ENCODE results near the gene CELF2.

Gene CELF2

GRCh38 chr10:11298116-11298515 is 280.4 kb downstream of the CELF2 start:
- in situ Hi-C loops (cut with MboI; ENCODE audit: low pct_unique_long_range_greater_than_20kb, low sequenced_read_pairs, unreplicated experiment) = no loop called here
- TF ChIP-seq, protein P1, sequence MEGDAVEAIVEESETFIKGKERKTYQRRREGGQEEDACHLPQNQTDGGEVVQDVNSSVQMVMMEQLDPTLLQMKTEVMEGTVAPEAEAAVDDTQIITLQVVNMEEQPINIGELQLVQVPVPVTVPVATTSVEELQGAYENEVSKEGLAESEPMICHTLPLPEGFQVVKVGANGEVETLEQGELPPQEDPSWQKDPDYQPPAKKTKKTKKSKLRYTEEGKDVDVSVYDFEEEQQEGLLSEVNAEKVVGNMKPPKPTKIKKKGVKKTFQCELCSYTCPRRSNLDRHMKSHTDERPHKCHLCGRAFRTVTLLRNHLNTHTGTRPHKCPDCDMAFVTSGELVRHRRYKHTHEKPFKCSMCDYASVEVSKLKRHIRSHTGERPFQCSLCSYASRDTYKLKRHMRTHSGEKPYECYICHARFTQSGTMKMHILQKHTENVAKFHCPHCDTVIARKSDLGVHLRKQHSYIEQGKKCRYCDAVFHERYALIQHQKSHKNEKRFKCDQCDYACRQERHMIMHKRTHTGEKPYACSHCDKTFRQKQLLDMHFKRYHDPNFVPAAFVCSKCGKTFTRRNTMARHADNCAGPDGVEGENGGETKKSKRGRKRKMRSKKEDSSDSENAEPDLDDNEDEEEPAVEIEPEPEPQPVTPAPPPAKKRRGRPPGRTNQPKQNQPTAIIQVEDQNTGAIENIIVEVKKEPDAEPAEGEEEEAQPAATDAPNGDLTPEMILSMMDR (IDR thresholded peaks at IDR 0.05; ENCODE audit: extremely low read depth, insufficient read depth, missing control alignments) = no peak
- DNase-seq (ENCODE audit: low spot score) = no peak

DNA sequence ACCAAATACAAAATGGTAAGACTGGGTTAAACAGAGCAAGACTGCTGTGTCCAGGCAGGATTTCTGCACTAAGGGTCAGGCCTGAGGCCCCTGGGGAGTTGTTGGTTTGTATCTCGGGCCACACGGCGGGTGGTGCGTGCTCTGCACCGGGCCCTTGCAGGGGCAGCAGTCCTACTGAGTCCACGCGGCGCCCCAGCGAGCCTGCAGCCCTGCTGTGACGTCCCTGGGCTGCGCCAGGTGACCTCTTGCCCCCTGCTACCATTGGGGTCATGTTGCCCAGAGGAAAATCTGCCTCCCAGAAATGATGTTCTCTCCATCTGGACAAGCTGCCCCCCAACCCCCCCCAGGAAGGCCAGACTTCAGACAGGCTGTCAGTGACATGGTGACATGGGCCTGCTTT is 281.5 kb downstream of the CELF2 start:
- TF ChIP-seq, protein P1 (IDR thresholded peaks at IDR 0.05; ENCODE audit: extremely low read depth, insufficient read depth, missing control alignments) = no peak
- in situ Hi-C loops (cut with MboI; ENCODE audit: low pct_unique_long_range_greater_than_20kb, low sequenced_read_pairs, unreplicated experiment) = no loop called here
- no peak for DNase-seq (ENCODE audit: low spot score)

- in situ Hi-C loops (cut with MboI; ENCODE audit: low pct_unique_long_range_greater_than_20kb, low sequenced_read_pairs, unreplicated experiment) = no loop called here
- TF ChIP-seq, protein P1 (IDR thresholded peaks at IDR 0.05; ENCODE audit: extremely low read depth, insufficient read depth, missing control alignments) = no peak
- DNase-seq (ENCODE audit: low spot score) = no peak
Measured at GRCh38 chr10:11300026-11300425, 282.4 kb downstream of the CELF2 start.

GRCh38 chr10:11300563-11300962 is 282.9 kb downstream of the CELF2 start:
- in situ Hi-C loops (cut with MboI; ENCODE audit: low pct_unique_long_range_greater_than_20kb, low sequenced_read_pairs, unreplicated experiment) = no loop called here
- TF ChIP-seq, protein P1 (IDR thresholded peaks at IDR 0.05; ENCODE audit: extremely low read depth, insufficient read depth, missing control alignments) = no peak
- DNase-seq (ENCODE audit: low spot score) = no peak

DNA sequence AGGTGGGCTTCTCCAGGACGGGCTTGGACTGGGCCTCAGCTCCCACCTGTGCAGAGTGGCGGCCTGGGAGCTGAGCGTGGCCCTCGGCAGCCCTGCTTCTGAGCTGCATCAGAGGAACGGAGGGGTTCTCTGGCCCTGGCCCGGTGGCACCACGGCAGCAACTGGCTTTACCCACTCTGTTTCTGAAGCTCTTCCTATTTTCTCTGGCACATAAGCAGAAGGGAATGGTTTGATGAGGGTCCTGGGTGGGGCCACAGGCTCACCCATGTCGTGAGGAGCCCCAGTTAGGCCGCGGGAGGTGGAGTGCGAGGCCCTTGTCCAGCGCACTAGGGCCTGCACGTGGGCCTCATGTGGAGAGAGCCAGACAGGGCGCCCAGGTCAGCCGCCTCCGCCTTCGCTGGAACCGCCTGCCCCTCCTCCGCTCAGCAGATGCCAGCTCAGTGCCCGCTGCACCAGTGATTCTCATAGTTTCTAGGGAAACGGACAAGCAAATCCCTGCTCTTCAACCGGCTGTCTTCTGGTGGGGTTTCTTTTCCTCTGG is 284.0 kb downstream of the CELF2 start:
- in situ Hi-C loops (cut with MboI; ENCODE audit: low pct_unique_long_range_greater_than_20kb, low sequenced_read_pairs, unreplicated experiment) = no loop called here
- TF ChIP-seq, protein P1 (IDR thresholded peaks at IDR 0.05; ENCODE audit: extremely low read depth, insufficient read depth, missing control alignments) = no peak
- DNase-seq (ENCODE audit: low spot score) = no peak

DNA sequence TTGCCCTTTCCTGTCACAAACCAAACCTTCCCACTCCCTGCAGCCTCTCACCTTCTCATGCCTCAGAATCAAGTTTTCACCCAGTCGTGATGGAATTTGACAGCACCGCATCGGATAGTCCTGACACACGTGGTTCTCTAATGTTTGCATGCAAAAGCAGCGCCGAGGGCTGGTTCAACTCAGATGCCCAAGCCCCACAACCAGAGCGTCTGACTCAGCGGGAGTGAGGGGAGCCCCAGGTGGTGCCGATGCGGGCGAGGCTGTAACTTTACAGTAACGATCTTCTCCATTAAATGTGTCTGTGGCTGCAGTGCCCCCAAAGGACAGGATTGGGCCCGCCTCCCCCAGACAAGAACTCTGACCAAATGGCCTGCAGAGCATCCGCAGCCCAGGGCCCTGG is 284.5 kb downstream of the CELF2 start:
- in situ Hi-C loops (cut with MboI; ENCODE audit: low pct_unique_long_range_greater_than_20kb, low sequenced_read_pairs, unreplicated experiment) = no loop called here
- TF ChIP-seq, protein P1 (IDR thresholded peaks at IDR 0.05; ENCODE audit: extremely low read depth, insufficient read depth, missing control alignments) = no peak
- no peak for DNase-seq (ENCODE audit: low spot score)

Measured in GM13977 (cell line).